NCI-H748 (cell line): ENCODE data around the gene TAF13.
"Not testable (repeated sequence)": the region's sequence is repeated elsewhere in the genome, so short reads cannot be mapped to it uniquely, and the experiment has no call there.

Experiments used
- DNase-seq: peaks from one replicate; lab custom pipeline; 2025; ENCODE audit not compliant: unreplicated experiment; lab: John Stamatoyannopoulos, UW

Gene TAF13

GRCh38 chr1:109048335-109048734 is 27.5 kb downstream of the TAF13 start:
- no peak for DNase-seq

- no peak for DNase-seq
Measured at GRCh38 chr1:109047339-109047738, 28.5 kb downstream of the TAF13 start.

GRCh38 chr1:109046671-109047070 is 29.1 kb downstream of the TAF13 start:
- no peak for DNase-seq

- no peak for DNase-seq
Measured at GRCh38 chr1:109045595-109045994, 30.2 kb downstream of the TAF13 start.

DNA sequence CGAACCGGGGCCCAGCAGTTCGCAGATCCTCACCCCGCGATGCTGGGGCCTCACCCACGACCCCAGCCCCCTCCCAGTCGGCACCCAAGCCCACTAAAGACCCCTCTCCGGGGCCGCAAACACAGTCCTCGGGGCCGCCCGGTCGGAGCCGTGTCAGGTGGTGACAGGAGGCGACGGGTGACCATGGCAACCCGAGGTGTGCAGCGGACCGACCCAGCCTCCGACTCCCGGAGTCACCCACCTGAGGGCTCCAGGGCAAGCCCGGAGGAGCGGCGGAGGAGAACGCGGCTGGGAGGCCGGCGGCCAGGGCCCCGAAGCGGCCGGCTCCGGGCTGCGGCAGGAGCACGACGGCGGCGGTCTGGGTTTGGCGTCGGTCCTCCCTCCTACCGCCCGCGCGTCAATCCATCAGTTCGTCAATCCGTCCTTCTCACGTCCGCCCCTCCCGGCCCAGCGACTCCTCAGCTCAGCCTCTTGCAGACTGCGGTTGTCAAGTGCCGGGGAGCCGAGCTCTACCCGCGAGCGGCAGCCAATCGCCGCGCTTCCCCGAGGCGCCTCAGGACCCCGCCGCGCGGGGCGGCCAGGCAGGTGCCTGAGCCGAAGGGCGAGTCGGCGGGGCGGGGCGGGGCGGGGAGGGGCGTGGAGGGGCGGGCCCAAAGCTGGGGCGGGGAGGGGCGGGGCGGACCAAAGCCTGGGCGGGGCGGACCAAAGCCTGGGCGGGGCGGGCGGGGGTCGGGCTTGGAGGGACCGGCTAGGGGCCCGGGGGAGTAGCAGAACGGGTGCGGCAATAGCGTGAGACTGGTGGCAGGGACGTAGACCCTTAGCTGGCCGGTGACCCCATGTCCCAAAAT is 34.0 kb downstream of the TAF13 start, which contains the start of gene WDR47:
TSS of gene WDR47 (minus strand) at position 482 of the 848 bp plus-strand sequence. CDS start 18,590 bp downstream, outside the sequence.
- peak; percentile 98 for DNase-seq

DNA sequence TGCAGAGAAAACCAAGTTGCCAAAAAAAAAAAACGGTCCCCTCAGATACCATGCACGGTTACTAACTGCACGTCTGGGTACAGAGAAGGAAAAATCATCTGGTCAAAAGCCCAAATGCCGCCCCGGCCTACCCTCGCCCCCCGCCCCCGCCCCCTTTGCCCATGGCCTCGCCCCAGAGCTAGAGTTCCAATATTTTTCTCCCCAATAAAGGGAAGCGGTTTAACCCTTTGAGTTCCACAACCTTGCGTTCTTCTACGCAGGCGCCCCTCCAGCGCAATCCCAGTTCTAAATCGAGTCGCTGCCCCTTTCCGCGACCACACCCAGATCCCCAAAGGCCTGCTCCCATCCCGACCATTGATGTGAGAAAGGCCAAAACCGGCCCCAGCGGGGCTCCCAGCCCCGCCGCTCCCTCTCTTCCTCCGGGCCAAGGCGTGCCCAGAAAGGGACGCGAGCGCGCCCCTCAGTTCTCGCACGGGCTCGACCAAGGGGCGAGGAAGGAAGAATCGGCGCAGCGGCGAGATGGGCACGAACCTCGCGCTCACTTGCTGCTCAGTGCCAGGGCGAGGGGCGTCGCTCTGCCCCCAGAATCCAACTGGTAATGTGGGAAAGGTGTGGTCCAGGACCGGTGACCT is 34.7 kb downstream of the TAF13 start:
- DNase-seq, result peak; percentile 71

DNA sequence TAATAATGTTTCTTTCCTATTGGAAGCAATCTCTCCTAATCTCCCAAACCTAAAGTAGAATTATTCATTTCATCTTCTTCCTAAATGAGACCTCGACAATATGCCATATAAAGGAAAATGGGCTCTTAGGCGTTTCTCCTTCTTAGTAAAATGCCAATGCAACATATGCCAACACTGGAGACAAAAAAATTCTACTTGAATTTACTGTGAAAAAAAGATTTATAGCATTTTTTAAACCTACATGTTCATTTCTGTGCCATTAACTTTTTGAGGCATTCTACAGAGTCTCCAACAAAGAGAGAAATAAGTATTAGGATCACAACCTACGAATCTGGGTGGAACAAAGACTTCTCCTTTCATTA is 35.2 kb downstream of the TAF13 start:
- no peak for DNase-seq

GRCh38 chr1:109034382-109034781 is 41.4 kb downstream of the TAF13 start:
- no peak for DNase-seq

DNA sequence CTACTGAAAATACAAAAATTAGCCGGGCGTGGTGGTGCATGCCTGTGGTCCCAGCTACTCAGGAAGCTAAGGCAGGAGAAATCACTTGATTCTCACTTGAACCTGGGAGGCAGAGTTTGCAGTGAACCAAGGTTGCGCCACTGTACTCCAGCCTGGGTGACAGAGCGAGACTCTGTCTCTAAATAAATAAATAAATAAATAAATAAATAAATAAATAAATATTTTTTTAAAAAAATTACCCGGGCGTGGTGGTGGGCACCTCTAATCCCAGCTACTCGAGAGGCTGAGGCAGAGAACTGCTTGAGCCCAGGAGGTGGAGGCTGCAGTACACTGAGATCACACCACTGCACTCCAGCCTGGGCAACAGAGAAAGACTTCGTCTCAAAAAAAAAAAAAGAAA is 46.3 kb downstream of the TAF13 start:
- DNase-seq, result not testable (repeated sequence)

DNA sequence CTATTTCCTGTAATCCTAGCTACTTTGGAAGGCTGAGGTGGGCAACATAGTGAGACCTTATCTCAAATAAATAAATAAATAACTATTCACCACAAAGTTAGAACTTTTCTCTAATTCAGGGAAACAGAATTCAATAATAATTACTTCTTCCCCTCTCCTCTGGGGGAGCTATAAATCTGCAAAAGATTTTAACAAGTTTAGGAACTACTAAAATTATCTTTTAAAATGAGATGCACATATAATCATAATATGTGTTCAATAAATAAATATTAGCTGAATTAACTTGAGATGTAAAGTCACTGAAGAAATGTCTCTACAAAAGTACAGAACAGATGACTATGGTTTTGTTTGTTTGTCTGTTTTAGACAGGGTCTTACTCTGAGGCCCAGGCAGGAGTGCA is 48.0 kb downstream of the TAF13 start:
- no peak for DNase-seq

DNA sequence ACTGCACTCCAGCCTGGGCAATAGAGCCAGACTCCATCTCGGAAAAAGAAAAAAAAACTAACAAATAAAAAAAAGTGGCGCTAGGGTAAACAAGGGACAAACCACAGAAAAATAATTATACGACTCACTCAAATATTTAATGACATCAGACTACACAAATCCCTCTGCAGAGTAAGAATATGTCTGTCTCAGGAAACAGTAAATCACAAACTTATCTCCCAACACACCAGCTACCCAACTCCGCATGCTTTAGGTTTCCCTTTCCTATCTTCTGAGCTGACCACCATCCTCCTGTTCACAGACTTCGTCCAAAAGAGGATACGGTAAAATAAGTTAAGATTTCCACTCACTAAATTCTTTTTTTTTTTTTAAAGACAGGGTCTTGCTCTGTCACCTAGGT is 50.1 kb downstream of the TAF13 start:
- no peak for DNase-seq

- DNase-seq, result no peak
Measured at GRCh38 chr1:109024646-109025045, 51.2 kb downstream of the TAF13 start.

DNA sequence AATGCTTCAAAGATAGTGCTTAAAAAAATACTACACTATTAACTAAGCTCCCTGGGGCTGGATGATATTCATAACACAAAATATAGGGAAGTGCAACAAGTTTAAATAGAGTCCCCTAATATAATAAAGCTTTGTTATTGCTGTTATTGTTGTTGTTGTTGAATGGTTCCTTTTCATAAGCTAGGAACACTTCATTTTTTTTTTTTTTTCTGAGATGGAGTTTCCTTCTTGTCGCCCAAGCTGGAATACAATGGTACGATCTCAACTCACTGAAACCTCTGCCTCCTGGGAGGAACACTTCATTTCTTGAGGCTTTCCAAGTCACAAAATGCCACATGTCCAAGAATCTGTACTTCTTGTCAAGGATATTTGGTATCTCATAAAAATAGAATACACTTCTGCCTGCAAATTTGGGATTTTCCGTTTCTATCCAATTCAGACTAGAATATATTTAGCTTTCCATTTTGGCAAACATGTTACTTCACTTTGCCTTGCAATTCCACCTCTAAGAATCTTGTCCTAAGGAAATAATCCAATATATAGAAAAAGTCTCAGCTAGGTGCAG is 55.0 kb downstream of the TAF13 start:
- DNase-seq, result no peak

DNA sequence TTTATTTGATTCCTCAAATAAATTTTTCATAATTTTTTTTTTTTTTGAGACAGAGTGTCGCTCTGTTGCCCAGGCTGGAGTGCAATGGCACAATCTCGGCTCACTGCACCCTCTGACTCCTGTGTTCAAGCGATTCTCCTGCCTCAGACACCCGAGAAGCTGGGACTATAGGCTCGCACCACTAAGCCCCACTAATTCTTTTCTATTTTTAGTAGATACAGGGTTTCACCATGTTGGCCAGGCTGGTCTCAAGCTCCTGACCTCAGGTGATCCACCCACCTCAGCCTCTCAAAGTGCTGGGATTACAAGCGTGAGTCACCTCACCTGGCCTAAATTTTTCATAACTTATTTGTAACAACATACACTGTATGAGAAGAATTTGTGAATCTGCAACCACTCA is 58.1 kb downstream of the TAF13 start:
- not testable (repeated sequence) for DNase-seq

GRCh38 chr1:109017134-109017533 is 58.7 kb downstream of the TAF13 start:
- no peak for DNase-seq
